ENCODE measurements around the gene COL6A2. TPM values are rescaled to one million over a fixed set of nuclear protein-coding genes. Genes with fewer than 3 reads are reported as not detected.

COL6A2 gene
- total RNA-seq, 1 experiment from 2014 or later = 129 TPM

GRCh38 chr21:46150073-46150472 lies 52.2 kb downstream of the COL6A2 start:
- Histone ChIP-seq H4K5ac (ENCODE audit: insufficient read length, low read depth, low read length) (no peak overlapping the region), H2AFZ (ENCODE audit: low read length) (no peak overlapping the region), H2BK5ac (ENCODE audit: insufficient read length, low read length) (no peak overlapping the region), H2BK20ac (ENCODE audit: low read depth, low read length, poor library complexity, severe bottlenecking) (no peak overlapping the region), H3K4ac (ENCODE audit: low read depth, low read length) (no peak overlapping the region), H3K14ac (ENCODE audit: insufficient read depth, low read length) (0 out of 2 replicates have a peak overlapping the region, but pooled peaks have one; percentile 28), H2AK5ac (ENCODE audit: insufficient read length, low read length) (no peak overlapping the region), H3K4me1 (ENCODE audit: insufficient read depth, low read length) (no peaks in the 10 kb centered on the region; the same call in 1 of the 2 replicates), H3K27ac (ENCODE audit: insufficient read length, low read depth, low read length) (no peak overlapping the region), H3K18ac (ENCODE audit: insufficient read length, low read depth, low read length) (no peak overlapping the region), H3K23me2 (ENCODE audit: insufficient read length, low read depth, low read length, poor library complexity, severe bottlenecking) (no peaks in the 10 kb centered on the region), H4K91ac (ENCODE audit: insufficient read length, low read depth, low read length) (no peak overlapping the region), H2BK12ac (ENCODE audit: insufficient read length, low read depth, low read length) (no peak overlapping the region), H2BK15ac (ENCODE audit: low read depth, low read length) (no peak overlapping the region), H4K8ac (replicated peaks; ENCODE audit: insufficient read length, low read depth, low read length) (no peak overlapping the region), H3K23ac (ENCODE audit: insufficient read length, low read depth, low read length) (no peak overlapping the region), H2BK120ac (ENCODE audit: low read depth, low read length, poor library complexity, severe bottlenecking) (no peak overlapping the region), H3K56ac (ENCODE audit: insufficient read length, low read depth, low read length) (no peak overlapping the region), H4K20me1 (ENCODE audit: control insufficient read depth, insufficient read depth, insufficient read length) (no peaks in the 10 kb centered on the region), H3K4me2 (ENCODE audit: insufficient read depth, insufficient read length, low read length) (no peak overlapping the region), H3K27me3 (ENCODE audit: insufficient read depth, low read length) (no peaks in the 10 kb centered on the region), H3K9ac (ENCODE audit: extremely low read depth, insufficient read length, low read length) (no peak overlapping the region), H3K9me3 (ENCODE audit: control insufficient read depth, low read depth, low read length) (no peaks in the 10 kb centered on the region), H3K79me2 (ENCODE audit: insufficient read depth, low read length) (no peaks in the 10 kb centered on the region), H3T11ph (ENCODE audit: low read length) (no peak overlapping the region), H3K79me1 (ENCODE audit: insufficient read depth, low read depth, low read length, poor library complexity, severe bottlenecking) (no peaks in the 10 kb centered on the region)
- Mint-ChIP-seq H3K36me3 (ENCODE audit: insufficient read depth in 1 of 3, low read depth in 3 of 3) (peaks cover 0 to 1% (median 0%) of the 10 kb centered on the region in 3 experiments; a peak in 1 of 7 replicates), H3K27me3 (ENCODE audit: low read depth) (no peaks in the 10 kb centered on the region), H3K4me3 (no peak overlapping the region), H3K9me3 (peaks cover 2 to 3% of the 10 kb centered on the region in 2 experiments; a peak in 2 of 5 replicates), H3K4me1 (peaks cover 11 to 16% of the 10 kb centered on the region in 2 experiments), H3K27ac (no peak overlapping the region)
- TF ChIP-seq CTCF (conservative IDR thresholded peaks at IDR 0.05) = no peak; the same call in 2 of the 3 replicates
- no CpG with 5 or more reads among the region's 19 CpGs for WGBS (ENCODE audit: extremely low coverage, insufficient read length, low lambda C conversion rate)
- peak; percentile 35 for DNase-seq

Measured in H9 (cell line).